ENCODE results near the gene HIF1AN. TPM values are rescaled to one million over a fixed set of nuclear protein-coding genes. Genes with fewer than 3 reads are reported as not detected.

The HIF1AN gene
- total RNA-seq, 1 experiment from 2014 or later, result 58.7 TPM

- Histone ChIP-seq H3K79me1 (ENCODE audit: insufficient read depth, low read depth, low read length, poor library complexity, severe bottlenecking) (no peaks in the 10 kb centered on the region), H3T11ph (ENCODE audit: low read length) (no peak overlapping the region), H3K56ac (ENCODE audit: insufficient read length, low read depth, low read length) (no peak overlapping the region), H3K9me3 (ENCODE audit: control insufficient read depth, low read depth, low read length) (no peaks in the 10 kb centered on the region), H4K5ac (ENCODE audit: insufficient read length, low read depth, low read length) (no peak overlapping the region), H2BK20ac (ENCODE audit: low read depth, low read length, poor library complexity, severe bottlenecking) (no peak overlapping the region), H2BK12ac (ENCODE audit: insufficient read length, low read depth, low read length) (no peak overlapping the region), H4K8ac (replicated peaks; ENCODE audit: insufficient read length, low read depth, low read length) (no peak overlapping the region), H3K23ac (ENCODE audit: insufficient read length, low read depth, low read length) (no peak overlapping the region), H3K18ac (ENCODE audit: insufficient read length, low read depth, low read length) (no peak overlapping the region), H2BK120ac (ENCODE audit: low read depth, low read length, poor library complexity, severe bottlenecking) (no peak overlapping the region), H3K27ac (ENCODE audit: insufficient read length, low read depth, low read length) (no peak overlapping the region), H4K91ac (ENCODE audit: insufficient read length, low read depth, low read length) (no peak overlapping the region), H3K23me2 (ENCODE audit: insufficient read length, low read depth, low read length, poor library complexity, severe bottlenecking) (no peaks in the 10 kb centered on the region), H3K4ac (ENCODE audit: low read depth, low read length) (no peak overlapping the region), H2AK5ac (ENCODE audit: insufficient read length, low read length) (no peak overlapping the region), H3K9ac (ENCODE audit: extremely low read depth, insufficient read length, low read length) (no peak overlapping the region), H3K4me2 (ENCODE audit: insufficient read depth, insufficient read length, low read length) (no peak overlapping the region), H3K4me1 (ENCODE audit: insufficient read depth, low read length) (no peaks in the 10 kb centered on the region; the same call in 1 of the 2 replicates), H2BK15ac (ENCODE audit: low read depth, low read length) (no peak overlapping the region), H2AFZ (ENCODE audit: low read length) (no peak overlapping the region), H3K27me3 (ENCODE audit: insufficient read depth, low read length) (no peaks in the 10 kb centered on the region; the same call in 1 of the 2 replicates), H3K79me2 (ENCODE audit: insufficient read depth, low read length) (no peaks in the 10 kb centered on the region), H3K14ac (ENCODE audit: insufficient read depth, low read length) (no peak overlapping the region), H4K20me1 (ENCODE audit: control insufficient read depth, insufficient read depth, insufficient read length) (no peaks in the 10 kb centered on the region), H2BK5ac (ENCODE audit: insufficient read length, low read length) (no peak overlapping the region)
- Mint-ChIP-seq H3K36me3 (ENCODE audit: insufficient read depth in 1 of 3, low read depth in 3 of 3) (no peaks in the 10 kb centered on the region), H3K27me3 (ENCODE audit: low read depth) (no peaks in the 10 kb centered on the region; the same call in 1 of the 2 replicates), H3K4me1 (peaks cover 7 to 21% of the 10 kb centered on the region in 2 experiments), H3K9me3 (peaks cover 0 to 5% of the 10 kb centered on the region in 2 experiments; a peak in 1 of 5 replicates), H3K4me3 (no peak overlapping the region), H3K27ac (no peak overlapping the region)
- peak; percentile 26 for DNase-seq
- WGBS (ENCODE audit: extremely low coverage, insufficient read length, low lambda C conversion rate), result no CpG with 5 or more reads among the region's 11 CpGs
- TF ChIP-seq CTCF (conservative IDR thresholded peaks at IDR 0.05), result no peak
These were observed 31.5 kb downstream of the HIF1AN start for GRCh38 chr10:100567249-100567648.

All from H9 (cell line).